H1 (cell line): ENCODE results near the gene CROCC2. TPM values are rescaled to one million over a fixed set of nuclear protein-coding genes. Genes with fewer than 3 reads are reported as not detected.

Experiments
- EP300 ChIP-seq, 2 experiments: IDR thresholded peaks; 1 replicate in 1 of 2; 2 replicates in 1 of 2; pipeline ENCODE4 v1.6.1; 2011 to 2012; ENCODE audit warnings: low read depth in 2 of 2, low read length in 2 of 2, mild to moderate bottlenecking in 2 of 2, borderline replicate concordance in 1 of 2, inconsistent platforms in 1 of 2, moderate library complexity in 1 of 2
- HDAC2 ChIP-seq, 2 experiments: fragments of 300-600 bp in 1 of 2; sonication (generic) in 1 of 2; IDR thresholded peaks; 2 replicates each; pipeline ENCODE4 v1.6.1; 2011 to 2012; ENCODE audit warnings: low read depth in 2 of 2, low read length in 2 of 2, mild to moderate bottlenecking in 2 of 2, moderate library complexity in 2 of 2, borderline replicate concordance in 1 of 2, inconsistent platforms in 1 of 2
- KDM5A ChIP-seq: fragments of 200-600 bp; IDR thresholded peaks from 2 replicates; pipeline ENCODE4 v1.7.1; 2012; ENCODE audit warnings: mild to moderate bottlenecking, low read length, inconsistent platforms, mixed read lengths
- POU5F1 ChIP-seq: IDR thresholded peaks from 2 replicates; pipeline ENCODE4 v1.6.1; 2011; ENCODE audit warnings: low read depth, mild to moderate bottlenecking, low read length, moderate library complexity
- RFX5 ChIP-seq: IDR thresholded peaks from 2 replicates; pipeline ENCODE4 v1.6.1; 2011; ENCODE audit warnings: low read depth, low read length, improper control_type of control experiment, borderline replicate concordance
- polyA plus RNA-seq, 7 experiments: library from polyadenylated mRNA; depleted of rRNA in 3 of 7; stranded (reverse) in 5 of 7; unstranded in 2 of 7; fragments of >200 nt in 5 of 7; fragments of 200-250 nt in 2 of 7; gene quantifications; 1 replicate in 5 of 7; 2 replicates in 1 of 7; 4 replicates in 1 of 7; pipeline versions ENCODE4 v1.2.1 to v1.2.3, GENCODE V29; 2011 to 2013; ENCODE audit warnings: missing spikeins in 2 of 7, mixed read lengths in 2 of 7
- total RNA-seq: library from RNA; stranded (reverse); fragmentation: NEBNext Ultra II Directional; extraction: Animal tissue kit (Norgen Biotek cat#: 25700); gene quantifications from 2 replicates; pipeline ENCODE4 v1.2.1, GENCODE V29; 2021
- TF ChIP-seq, protein P1 (sequence below): IDR thresholded peaks from 2 replicates; pipeline ENCODE4 v1.6.1; 2012; ENCODE audit warnings: inconsistent platforms
- TF ChIP-seq, protein P2 (sequence below): IDR thresholded peaks from 2 replicates; pipeline ENCODE4 v1.6.1; 2011; ENCODE audit warnings: low read depth, mild to moderate bottlenecking, low read length; ENCODE audit not compliant: insufficient read depth

Gene CROCC2
- total and polyA plus RNA-seq, 2 of the 8 experiments (the other 6 are each of a cell fraction or from before 2014, with no cell fraction given): not detected

DNA sequence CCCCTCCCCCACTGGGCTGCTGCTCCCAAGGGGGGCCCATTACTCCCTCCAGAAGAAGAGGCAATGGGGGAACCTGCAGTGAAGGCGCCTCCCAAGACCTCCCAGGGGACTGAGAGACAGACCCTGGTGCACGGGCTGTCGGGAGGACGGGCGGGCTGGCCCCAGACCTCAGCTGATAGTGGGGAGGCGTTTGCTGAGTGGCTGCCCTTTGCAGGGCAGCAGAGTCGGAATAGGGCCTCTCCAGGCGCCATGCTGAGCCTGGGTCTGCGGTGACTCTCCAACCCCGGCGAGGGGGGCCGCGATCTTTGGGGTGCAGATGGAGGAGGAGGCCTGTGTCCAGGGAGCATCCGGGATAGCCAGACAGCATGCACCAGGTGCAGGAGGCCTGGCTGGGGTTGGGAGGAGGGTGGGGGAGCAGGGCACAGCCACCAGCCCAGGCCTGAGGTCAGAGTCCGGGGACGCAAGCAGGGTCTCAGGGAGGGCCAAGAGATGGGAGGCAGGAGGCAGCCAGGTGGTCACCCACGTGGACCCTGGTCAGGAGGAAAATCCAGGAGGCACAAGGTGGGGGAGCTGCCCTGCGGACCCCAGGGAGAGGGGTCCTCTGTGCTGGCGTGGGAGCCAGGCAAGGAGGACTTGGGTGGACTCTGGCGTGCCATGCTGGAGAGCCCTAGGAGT is 11.0 kb downstream of the CROCC2 start (continued):
- TF ChIP-seq HDAC2 (IDR thresholded peaks at IDR 0.05; ENCODE audit: borderline replicate concordance in 1 of 2, low read depth in 2 of 2, low read length in 2 of 2): no peak
- TF ChIP-seq, protein P1, sequence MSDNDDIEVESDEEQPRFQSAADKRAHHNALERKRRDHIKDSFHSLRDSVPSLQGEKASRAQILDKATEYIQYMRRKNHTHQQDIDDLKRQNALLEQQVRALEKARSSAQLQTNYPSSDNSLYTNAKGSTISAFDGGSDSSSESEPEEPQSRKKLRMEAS: no peak
- TF ChIP-seq KDM5A: no peak
- no peak for TF ChIP-seq EP300 (IDR thresholded peaks at IDR 0.05; ENCODE audit: borderline replicate concordance in 1 of 2, low read depth in 2 of 2, low read length in 2 of 2)
- TF ChIP-seq, protein P2, sequence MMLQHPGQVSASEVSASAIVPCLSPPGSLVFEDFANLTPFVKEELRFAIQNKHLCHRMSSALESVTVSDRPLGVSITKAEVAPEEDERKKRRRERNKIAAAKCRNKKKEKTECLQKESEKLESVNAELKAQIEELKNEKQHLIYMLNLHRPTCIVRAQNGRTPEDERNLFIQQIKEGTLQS: no peak
- TF ChIP-seq RFX5: no peak
- TF ChIP-seq POU5F1: no peak
